Parathyroid adenoma (tissue), 2 donors: ENCODE measurements around the gene KMT2D.

Experiments used
- H2AFZ ChIP-seq: fragments of 300-600 bp; sonication (generic); one replicate; pipeline ENCODE4 v1.7.0; 2017; ENCODE audit warnings: antibody characterized with exemption, mild to moderate bottlenecking
- H3K27ac ChIP-seq: fragments of 300-600 bp; sonication (generic); one replicate; pipeline ENCODE4 v1.7.0; 2017
- H3K27me3 ChIP-seq: fragments of 300-600 bp; sonication (generic); one replicate; pipeline ENCODE4 v1.7.0; 2017; ENCODE audit warnings: low read length; ENCODE audit not compliant: control insufficient read depth, insufficient read depth
- H3K36me3 ChIP-seq: fragments of 300-600 bp; sonication (generic); one replicate; pipeline ENCODE4 v1.7.0; 2017; ENCODE audit warnings: low read length; ENCODE audit not compliant: control insufficient read depth, insufficient read depth
- H3K4me1 ChIP-seq: fragments of 300-600 bp; sonication (generic); one replicate; pipeline ENCODE4 v1.7.0; 2017; ENCODE audit warnings: control low read depth
- H3K4me2 ChIP-seq: fragments of 300-600 bp; sonication (generic); one replicate; pipeline ENCODE4 v1.7.0; 2017; ENCODE audit warnings: low read length
- H3K4me3 ChIP-seq: fragments of 300-600 bp; sonication (generic); one replicate; pipeline ENCODE4 v1.7.0; 2017; ENCODE audit warnings: low read depth, low read length
- H3K79me2 ChIP-seq: fragments of 300-600 bp; sonication (generic); one replicate; pipeline ENCODE4 v1.7.0; 2017; ENCODE audit warnings: control low read depth
- H3K9ac ChIP-seq: fragments of 300-600 bp; sonication (generic); one replicate; pipeline ENCODE4 v1.7.0; 2017; ENCODE audit warnings: mild to moderate bottlenecking
- H3K9me3 ChIP-seq: fragments of 300-600 bp; sonication (generic); one replicate; pipeline ENCODE4 v1.7.0; 2017; ENCODE audit warnings: low read length; ENCODE audit not compliant: control insufficient read depth
- TF ChIP-seq, protein P1 (sequence below): fragments of 300-600 bp; sonication (generic); IDR thresholded peaks from one replicate; pipeline ENCODE4 v1.7.0; 2017; ENCODE audit warnings: antibody characterized with exemption, mild to moderate bottlenecking
- donor health status: primary hyperparathyroidism.

KMT2D gene

GRCh38 chr12:49058366-49059044, 2.1 kb downstream of the KMT2D start:
- Histone ChIP-seq H3K27ac (no peak overlapping the region), H3K4me1 (peaks cover 32% of the 10 kb centered on the region), H3K9ac (no peak overlapping the region)

GRCh38 chr12:49057888-49058287, 2.7 kb downstream of the KMT2D start:
- Histone ChIP-seq H3K36me3 (no peaks in the 10 kb centered on the region), H3K27ac (no peak overlapping the region), H3K4me2 (peak overlapping the region; percentile 97), H3K4me1 (peaks cover 32% of the 10 kb centered on the region), H3K27me3 (no peaks in the 10 kb centered on the region), H3K4me3 (peak overlapping the region; percentile 89), H3K9me3 (no peaks in the 10 kb centered on the region), H3K79me2 (peaks cover 60% of the 10 kb centered on the region), H2AFZ (no peak overlapping the region), H3K9ac (no peak overlapping the region)
- TF ChIP-seq, protein P1, sequence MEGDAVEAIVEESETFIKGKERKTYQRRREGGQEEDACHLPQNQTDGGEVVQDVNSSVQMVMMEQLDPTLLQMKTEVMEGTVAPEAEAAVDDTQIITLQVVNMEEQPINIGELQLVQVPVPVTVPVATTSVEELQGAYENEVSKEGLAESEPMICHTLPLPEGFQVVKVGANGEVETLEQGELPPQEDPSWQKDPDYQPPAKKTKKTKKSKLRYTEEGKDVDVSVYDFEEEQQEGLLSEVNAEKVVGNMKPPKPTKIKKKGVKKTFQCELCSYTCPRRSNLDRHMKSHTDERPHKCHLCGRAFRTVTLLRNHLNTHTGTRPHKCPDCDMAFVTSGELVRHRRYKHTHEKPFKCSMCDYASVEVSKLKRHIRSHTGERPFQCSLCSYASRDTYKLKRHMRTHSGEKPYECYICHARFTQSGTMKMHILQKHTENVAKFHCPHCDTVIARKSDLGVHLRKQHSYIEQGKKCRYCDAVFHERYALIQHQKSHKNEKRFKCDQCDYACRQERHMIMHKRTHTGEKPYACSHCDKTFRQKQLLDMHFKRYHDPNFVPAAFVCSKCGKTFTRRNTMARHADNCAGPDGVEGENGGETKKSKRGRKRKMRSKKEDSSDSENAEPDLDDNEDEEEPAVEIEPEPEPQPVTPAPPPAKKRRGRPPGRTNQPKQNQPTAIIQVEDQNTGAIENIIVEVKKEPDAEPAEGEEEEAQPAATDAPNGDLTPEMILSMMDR = no peak

More at GRCh38 chr12:49058366-49059044, 2.1 kb downstream of the KMT2D start:
- TF ChIP-seq, protein P1 = no peak
- Histone ChIP-seq H3K9me3 (no peaks in the 10 kb centered on the region), H3K27me3 (no peaks in the 10 kb centered on the region), H3K4me3 (peak overlapping the region; percentile 89), H2AFZ (no peak overlapping the region), H3K4me2 (peak overlapping the region; percentile 97), H3K36me3 (no peaks in the 10 kb centered on the region), H3K79me2 (peaks cover 60% of the 10 kb centered on the region)

- TF ChIP-seq, protein P1 = no peak
- Histone ChIP-seq H3K27me3 (no peaks in the 10 kb centered on the region), H3K79me2 (peaks cover 60% of the 10 kb centered on the region), H3K4me2 (peak overlapping the region; percentile 68), H3K27ac (no peak overlapping the region), H3K36me3 (no peaks in the 10 kb centered on the region), H3K9ac (no peak overlapping the region), H3K4me1 (peaks cover 32% of the 10 kb centered on the region), H3K9me3 (no peaks in the 10 kb centered on the region), H2AFZ (no peak overlapping the region), H3K4me3 (no peak overlapping the region)
Measured at GRCh38 chr12:49055978-49056754, 4.4 kb downstream of the KMT2D start.

- Histone ChIP-seq H3K4me2 (no peak overlapping the region), H3K27ac (no peak overlapping the region), H3K36me3 (no peaks in the 10 kb centered on the region), H3K79me2 (peaks cover 55% of the 10 kb centered on the region), H3K9ac (no peak overlapping the region), H3K4me1 (peaks cover 32% of the 10 kb centered on the region), H3K4me3 (no peak overlapping the region), H3K27me3 (no peaks in the 10 kb centered on the region), H2AFZ (no peak overlapping the region), H3K9me3 (no peaks in the 10 kb centered on the region)
- TF ChIP-seq, protein P1 = no peak
Measured at GRCh38 chr12:49055092-49055491, 5.5 kb downstream of the KMT2D start.
